Measurements from ENCODE around the gene GRIK3.

DNA sequence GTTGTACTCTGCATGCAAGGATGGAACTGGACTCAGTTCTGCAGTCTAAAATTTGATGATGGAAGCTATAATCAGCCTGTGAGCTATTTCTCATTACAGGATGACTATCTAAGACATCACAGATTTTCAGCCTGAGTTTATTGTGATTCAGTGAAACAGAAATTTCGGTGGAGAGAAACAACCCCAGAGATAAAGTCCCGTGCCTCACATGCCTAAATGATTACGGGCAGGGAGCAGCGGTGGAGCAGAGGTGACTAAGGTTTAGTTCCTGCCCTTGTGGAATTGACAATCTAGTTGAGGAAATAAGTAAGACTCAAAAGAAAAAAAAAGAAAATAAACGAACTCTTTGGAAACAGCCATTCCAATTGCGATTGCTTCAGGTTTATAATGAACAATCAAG lies 96.9 kb downstream of the GRIK3 start:
- TF ChIP-seq, protein P1, sequence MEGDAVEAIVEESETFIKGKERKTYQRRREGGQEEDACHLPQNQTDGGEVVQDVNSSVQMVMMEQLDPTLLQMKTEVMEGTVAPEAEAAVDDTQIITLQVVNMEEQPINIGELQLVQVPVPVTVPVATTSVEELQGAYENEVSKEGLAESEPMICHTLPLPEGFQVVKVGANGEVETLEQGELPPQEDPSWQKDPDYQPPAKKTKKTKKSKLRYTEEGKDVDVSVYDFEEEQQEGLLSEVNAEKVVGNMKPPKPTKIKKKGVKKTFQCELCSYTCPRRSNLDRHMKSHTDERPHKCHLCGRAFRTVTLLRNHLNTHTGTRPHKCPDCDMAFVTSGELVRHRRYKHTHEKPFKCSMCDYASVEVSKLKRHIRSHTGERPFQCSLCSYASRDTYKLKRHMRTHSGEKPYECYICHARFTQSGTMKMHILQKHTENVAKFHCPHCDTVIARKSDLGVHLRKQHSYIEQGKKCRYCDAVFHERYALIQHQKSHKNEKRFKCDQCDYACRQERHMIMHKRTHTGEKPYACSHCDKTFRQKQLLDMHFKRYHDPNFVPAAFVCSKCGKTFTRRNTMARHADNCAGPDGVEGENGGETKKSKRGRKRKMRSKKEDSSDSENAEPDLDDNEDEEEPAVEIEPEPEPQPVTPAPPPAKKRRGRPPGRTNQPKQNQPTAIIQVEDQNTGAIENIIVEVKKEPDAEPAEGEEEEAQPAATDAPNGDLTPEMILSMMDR (IDR thresholded peaks at IDR 0.05) = no peak
- TF ChIP-seq, protein P2, sequence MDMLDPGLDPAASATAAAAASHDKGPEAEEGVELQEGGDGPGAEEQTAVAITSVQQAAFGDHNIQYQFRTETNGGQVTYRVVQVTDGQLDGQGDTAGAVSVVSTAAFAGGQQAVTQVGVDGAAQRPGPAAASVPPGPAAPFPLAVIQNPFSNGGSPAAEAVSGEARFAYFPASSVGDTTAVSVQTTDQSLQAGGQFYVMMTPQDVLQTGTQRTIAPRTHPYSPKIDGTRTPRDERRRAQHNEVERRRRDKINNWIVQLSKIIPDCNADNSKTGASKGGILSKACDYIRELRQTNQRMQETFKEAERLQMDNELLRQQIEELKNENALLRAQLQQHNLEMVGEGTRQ (IDR thresholded peaks at IDR 0.05) = no peak
- TF ChIP-seq KDM5A (IDR thresholded peaks at IDR 0.05) (no peak), ESRRA (IDR thresholded peaks at IDR 0.05; ENCODE audit: borderline replicate concordance, low read length) (no peak), EP300 (IDR thresholded peaks at IDR 0.05) (no peak), ZSCAN20 (CRISPR knock-in tag; IDR thresholded peaks at IDR 0.05) (no peak), JUN (IDR thresholded peaks at IDR 0.05) (no peak), MAFK (IDR thresholded peaks at IDR 0.05; ENCODE audit: partially characterized antibody) (no peak), NR3C1 (IDR thresholded peaks at IDR 0.05) (no peak), EHMT2 (IDR thresholded peaks at IDR 0.05; ENCODE audit: low read depth) (no peak)
- TF ChIP-seq, protein P3, sequence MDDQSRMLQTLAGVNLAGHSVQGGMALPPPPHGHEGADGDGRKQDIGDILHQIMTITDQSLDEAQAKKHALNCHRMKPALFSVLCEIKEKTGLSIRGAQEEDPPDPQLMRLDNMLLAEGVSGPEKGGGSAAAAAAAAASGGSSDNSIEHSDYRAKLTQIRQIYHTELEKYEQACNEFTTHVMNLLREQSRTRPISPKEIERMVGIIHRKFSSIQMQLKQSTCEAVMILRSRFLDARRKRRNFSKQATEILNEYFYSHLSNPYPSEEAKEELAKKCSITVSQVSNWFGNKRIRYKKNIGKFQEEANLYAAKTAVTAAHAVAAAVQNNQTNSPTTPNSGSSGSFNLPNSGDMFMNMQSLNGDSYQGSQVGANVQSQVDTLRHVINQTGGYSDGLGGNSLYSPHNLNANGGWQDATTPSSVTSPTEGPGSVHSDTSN (IDR thresholded peaks at IDR 0.05) = no peak
